K562 (cell line): Measurements from ENCODE around the gene AHCYL1. TPM values are rescaled to one million over a fixed set of nuclear protein-coding genes. Genes with fewer than 3 reads are reported as not detected.

Experiments used
- DEAF1 ChIP-seq: fragments of 450-650 bp; formaldehyde crosslinking; IDR thresholded peaks from 2 replicates; pipeline ENCODE4 v1.4.0; 2020; ENCODE audit warnings: mild to moderate bottlenecking, moderate library complexity
- FOS ChIP-seq: IDR thresholded peaks from 3 replicates; pipeline ENCODE4 v1.6.1; 2011; ENCODE audit not compliant: insufficient read length; ENCODE audit errors: extremely low read depth
- FOXA3 ChIP-seq, 2 experiments: fragments of 450-650 bp in 1 of 2; sonication (generic) in 1 of 2; formaldehyde crosslinking; IDR thresholded peaks in 1 of 2; conservative IDR thresholded peaks in 1 of 2; 2 replicates each; pipeline versions ENCODE4 v1.4.0 to v1.8.0; 2020 to 2022; ENCODE audit warnings: mild to moderate bottlenecking in 2 of 2, missing genetic modification reagents in 1 of 2
- FOXK2 ChIP-seq, 2 experiments: fragments of 450-650 bp; IDR thresholded peaks in 1 of 2; conservative IDR thresholded peaks in 1 of 2; 2 replicates each; pipeline ENCODE4 v1.6.1; 2016; ENCODE audit warnings: low read depth in 2 of 2, mild to moderate bottlenecking in 1 of 2
- HDAC6 ChIP-seq: IDR thresholded peaks from 2 replicates; pipeline ENCODE4 v1.6.1; 2012; ENCODE audit warnings: low read depth, mild to moderate bottlenecking, control low read depth, inconsistent platforms, low read length, moderate library complexity
- NEUROD1 ChIP-seq: fragments of 150-350 bp; IDR thresholded peaks from 2 replicates; pipeline ENCODE4 v1.6.1; 2014; ENCODE audit warnings: borderline replicate concordance, low read length, low read depth; ENCODE audit not compliant: partially characterized antibody
- RB1 ChIP-seq: fragments of 450-650 bp; IDR thresholded peaks from 2 replicates; pipeline ENCODE4 v1.6.1; 2017; ENCODE audit warnings: low read depth, mild to moderate bottlenecking
- RBFOX2 ChIP-seq: fragments of 200-400 bp; formaldehyde crosslinking; IDR thresholded peaks from 2 replicates; pipeline ENCODE4 v1.6.1; 2017; ENCODE audit warnings: low read depth, mild to moderate bottlenecking, low read length, moderate library complexity
- STAG1 ChIP-seq: sonication (generic); formaldehyde crosslinking; IDR thresholded peaks from 2 replicates; pipeline ENCODE4 v1.5.0; 2020; ENCODE audit warnings: missing genetic modification reagents, borderline replicate concordance
- polyA plus RNA-seq, 8 experiments: library from polyadenylated mRNA; depleted of rRNA in 4 of 8; stranded (reverse) in 5 of 8; unstranded in 3 of 8; fragments of >200 nt; fragmentation: Nextera tagmentation in 2 of 8; fragmentation: Illumina TruSeq in 1 of 8; extraction: Ambion mirVana in 2 of 8; extraction: Trizol in 1 of 8; gene quantifications; 2 replicates each; pipeline versions ENCODE4 v1.2.1 to v1.2.3, GENCODE V29; 2011 to 2014; ENCODE audit warnings: inconsistent platforms in 1 of 8, missing spikeins in 1 of 8
- total RNA-seq, 7 experiments: library from RNA; depleted of rRNA in 6 of 7; stranded (reverse); fragments of >200 nt in 6 of 7; fragmentation: Illumina TruSeq in 2 of 7; extraction: Trizol in 2 of 7; gene quantifications; 2 replicates each; pipeline versions ENCODE4 v1.2.1 to v1.2.3, GENCODE V29; 2011 to 2021; ENCODE audit warnings: low replicate concordance in 1 of 7
- TF ChIP-seq, protein P1 (sequence below), 2 experiments: IDR thresholded peaks in 1 of 2; conservative IDR thresholded peaks in 1 of 2; 2 replicates each; pipeline ENCODE4 v1.6.1; 2016; ENCODE audit warnings: low read depth in 2 of 2, mild to moderate bottlenecking in 1 of 2, missing compliant biosample characterization in 1 of 2, missing genetic modification characterization in 1 of 2, moderate library complexity in 1 of 2

The AHCYL1 gene
- total and polyA plus RNA-seq, 9 of the 15 experiments (the other 6 are each of a cell fraction or from before 2014, with no cell fraction given), result 27.3 to 118 (median 44.5) TPM

GRCh38 chr1:110011527-110012041 lies 27.0 kb downstream of the AHCYL1 start (continued):
- TF ChIP-seq, protein P1, sequence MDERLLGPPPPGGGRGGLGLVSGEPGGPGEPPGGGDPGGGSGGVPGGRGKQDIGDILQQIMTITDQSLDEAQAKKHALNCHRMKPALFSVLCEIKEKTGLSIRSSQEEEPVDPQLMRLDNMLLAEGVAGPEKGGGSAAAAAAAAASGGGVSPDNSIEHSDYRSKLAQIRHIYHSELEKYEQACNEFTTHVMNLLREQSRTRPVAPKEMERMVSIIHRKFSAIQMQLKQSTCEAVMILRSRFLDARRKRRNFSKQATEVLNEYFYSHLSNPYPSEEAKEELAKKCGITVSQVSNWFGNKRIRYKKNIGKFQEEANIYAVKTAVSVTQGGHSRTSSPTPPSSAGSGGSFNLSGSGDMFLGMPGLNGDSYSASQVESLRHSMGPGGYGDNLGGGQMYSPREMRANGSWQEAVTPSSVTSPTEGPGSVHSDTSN (CRISPR knock-in tag; IDR thresholded peaks at IDR 0.05; ENCODE audit: low read depth), result no peak
- TF ChIP-seq, protein P1 (tag; conservative IDR thresholded peaks at IDR 0.05; ENCODE audit: low read depth), result peak; percentile 25; the same call in 1 of the 2 replicates
- TF ChIP-seq RB1, result no peak
- no peak for TF ChIP-seq FOXA3 (CRISPR knock-in tag; conservative IDR thresholded peaks at IDR 0.05 in 1 of 2, IDR thresholded peaks at IDR 0.05 in 1 of 2)
- no peak for TF ChIP-seq FOXK2 (conservative IDR thresholded peaks at IDR 0.05 in 1 of 2, IDR thresholded peaks at IDR 0.05 in 1 of 2; ENCODE audit: low read depth in 2 of 2)
- TF ChIP-seq NEUROD1, result no peak
- TF ChIP-seq HDAC6, result no peak
- peak; percentile 70 for TF ChIP-seq DEAF1 (CRISPR knock-in tag)
- no peak for TF ChIP-seq FOS
- TF ChIP-seq STAG1, result peak; percentile 41; the same call in 1 of the 2 replicates
- TF ChIP-seq RBFOX2, result no peak
